A549 (cell line): ENCODE results near the gene FGFR3.

Experiments
- POLR2A ChIP-seq: IDR thresholded peaks from 2 replicates; pipeline ENCODE4 v1.6.1; 2012; ENCODE audit warnings: mild to moderate bottlenecking, low read length
- ZC3H11A ChIP-seq: fragments of 450-650 bp; IDR thresholded peaks from 2 replicates; pipeline ENCODE4 v1.6.1; 2014; ENCODE audit warnings: antibody characterized with exemption, mild to moderate bottlenecking

DNA sequence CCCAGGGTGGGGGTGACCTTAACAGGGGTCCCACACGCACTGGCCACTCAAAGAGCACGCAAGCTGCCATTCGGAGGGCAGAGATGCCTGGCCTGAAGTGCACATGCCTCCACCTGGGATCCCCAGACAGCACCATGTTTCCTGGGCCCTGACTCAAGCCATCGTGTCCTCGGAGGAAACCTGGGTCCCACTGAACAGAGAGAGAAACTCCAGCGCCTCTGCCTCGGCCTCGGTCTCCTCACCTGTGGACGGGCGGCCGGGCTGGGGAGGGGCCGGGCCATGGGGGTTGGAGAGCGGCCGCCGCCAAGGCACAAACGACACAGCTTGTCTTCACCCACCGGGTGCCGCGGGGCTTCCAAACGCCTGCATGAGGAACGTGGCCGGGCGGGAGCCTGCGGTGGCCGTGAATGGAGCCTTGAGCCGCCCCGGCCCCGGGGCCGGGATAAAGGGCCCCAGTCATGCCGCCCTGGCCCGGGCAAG, 30.0 kb upstream of the FGFR3 start:
- TF ChIP-seq ZC3H11A (no peak), POLR2A (no peak)
